GM21360 (cell line): ENCODE results near the gene VPS37B.

Source experiments
- ATAC-seq: cut with Tn5 transposase; IDR thresholded peaks from one replicate; pipeline ENCODE4 v1.9.1; 2021; ENCODE audit warnings: mild to moderate bottlenecking, moderate library complexity; ENCODE audit not compliant: unreplicated experiment

Gene VPS37B

DNA sequence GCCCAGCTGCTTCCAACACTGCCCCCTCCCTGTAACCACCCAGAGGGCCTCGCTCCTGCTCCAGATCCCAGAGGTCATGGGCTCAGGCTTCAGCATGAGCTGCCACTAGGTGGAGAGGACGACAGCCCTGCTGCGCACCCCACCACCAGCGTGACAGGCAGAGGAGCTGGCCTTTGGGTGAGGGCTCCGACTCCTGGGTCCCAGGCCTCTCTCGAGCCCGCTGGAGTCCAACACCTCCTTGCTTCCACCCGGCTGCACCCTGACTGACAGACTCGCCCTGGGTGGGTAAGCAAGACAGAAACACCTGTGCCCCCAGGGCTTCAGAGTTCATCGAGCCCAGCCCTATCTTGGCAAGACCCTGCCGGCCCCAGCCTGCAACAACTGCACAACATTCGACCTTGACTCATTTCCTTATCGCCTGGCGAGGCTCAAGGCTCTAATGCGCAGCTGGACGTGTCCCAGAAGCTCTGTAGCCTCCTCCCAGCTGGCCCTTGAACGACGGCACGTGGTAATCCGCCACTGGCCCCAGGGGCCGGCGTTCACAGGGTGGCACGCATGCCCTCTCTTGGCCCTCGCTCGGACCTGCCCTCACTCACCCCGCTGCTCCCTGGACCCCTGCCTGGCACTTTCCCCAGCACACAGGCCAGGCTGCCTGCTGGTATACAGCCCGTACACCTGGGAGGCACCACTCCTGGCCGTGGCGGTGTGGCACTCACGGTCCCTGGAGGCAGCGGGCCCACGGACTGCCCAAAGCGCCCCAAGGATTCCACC is 28.0 kb downstream of the VPS37B start:
- ATAC-seq: no peak

DNA sequence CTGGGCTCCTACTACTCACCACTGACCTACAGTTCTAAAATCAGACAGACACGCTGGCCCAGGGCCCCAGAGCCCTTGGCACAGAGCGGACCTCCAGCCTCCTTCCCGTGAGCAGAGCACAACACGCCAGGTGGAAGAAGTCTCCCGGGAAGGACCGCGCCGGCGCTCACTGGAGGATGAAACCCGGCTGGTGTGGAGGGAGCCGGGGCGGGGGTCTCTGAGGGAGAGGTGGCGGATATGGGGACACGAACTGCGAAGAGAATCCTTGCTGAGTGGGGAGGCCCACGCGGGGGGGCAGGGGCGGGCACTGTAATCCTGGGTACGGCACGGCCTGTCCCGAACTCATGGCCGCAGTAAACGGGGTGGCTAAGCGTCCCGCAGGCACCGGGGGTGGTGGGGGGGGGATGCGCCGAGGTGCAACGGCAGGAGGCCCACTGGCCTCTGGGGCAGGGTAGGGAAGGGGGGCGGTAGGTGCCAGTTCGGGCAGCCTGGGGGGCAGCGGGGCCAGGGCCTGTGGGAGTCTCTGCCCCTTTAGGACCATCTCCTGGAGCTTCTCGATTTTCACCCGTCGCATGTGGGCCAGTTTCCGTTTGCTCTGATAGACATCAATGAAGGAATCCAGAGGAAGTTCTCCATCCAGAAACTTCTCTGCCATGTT is 28.8 kb downstream of the VPS37B start:
- no peak for ATAC-seq

DNA sequence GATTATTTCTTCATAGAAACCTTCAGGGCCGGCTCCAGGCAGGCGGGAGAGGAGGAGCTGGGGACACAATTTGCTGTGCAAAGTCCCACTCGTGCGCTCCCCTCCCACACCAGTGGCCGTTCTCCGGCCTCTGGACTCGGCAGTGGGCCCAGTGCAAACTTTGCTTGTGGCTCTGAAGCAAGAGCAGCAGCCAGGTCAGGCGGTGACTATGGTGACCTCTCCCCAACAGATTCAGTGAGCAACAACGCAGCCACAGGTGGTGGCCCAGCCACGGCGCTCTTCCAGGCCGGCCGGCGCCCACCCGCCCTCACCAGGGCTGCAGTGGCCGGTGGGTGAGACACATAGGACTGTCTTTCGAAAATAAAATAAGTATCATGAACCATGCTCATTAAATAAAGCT is 29.5 kb downstream of the VPS37B start:
- ATAC-seq: no peak

DNA sequence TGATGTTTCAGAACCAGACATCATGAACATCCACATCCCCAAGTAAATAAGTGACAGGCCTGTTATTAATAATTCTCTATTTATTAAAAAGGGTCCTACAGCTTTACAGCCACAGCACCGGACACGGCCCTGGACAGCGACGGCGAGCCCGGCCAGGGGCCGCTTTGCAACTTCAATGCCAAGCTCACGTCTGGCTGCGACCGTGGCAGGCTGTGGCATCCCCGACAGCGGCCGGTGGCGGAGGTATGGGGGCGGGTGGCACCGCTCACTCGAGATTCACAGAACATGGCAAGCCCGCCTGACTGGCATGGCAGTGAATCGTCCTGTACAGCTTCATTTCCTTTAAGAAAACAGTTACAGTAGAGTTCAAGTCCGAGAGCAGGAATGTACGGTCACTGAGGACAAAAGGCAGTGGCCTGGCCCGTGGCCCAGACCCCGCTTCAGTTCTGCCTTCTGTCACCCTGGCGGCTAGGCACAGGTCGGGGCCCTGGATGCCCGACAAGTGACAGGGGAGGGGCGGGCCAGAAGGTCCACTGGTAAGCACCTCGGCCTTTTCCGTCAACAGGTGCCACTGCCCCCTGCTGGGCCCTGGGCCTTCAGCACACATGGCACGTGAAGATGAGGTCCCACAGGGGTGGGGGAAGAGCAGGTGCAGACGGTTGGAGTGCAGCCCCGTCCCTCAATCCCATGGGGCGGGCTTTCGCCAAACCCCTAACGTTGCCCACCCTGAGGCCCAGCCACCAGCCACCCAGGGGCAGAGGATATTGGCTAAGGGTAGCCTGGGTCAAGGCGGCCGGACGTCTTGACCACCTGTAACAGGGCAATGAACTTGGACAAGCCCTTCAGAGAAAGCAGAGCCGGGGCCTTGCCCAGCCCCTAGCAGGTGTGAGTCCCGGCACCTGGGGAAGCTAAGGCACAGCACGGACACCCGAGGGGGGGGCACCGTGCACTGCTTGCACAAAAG is 30.4 kb downstream of the VPS37B start:
- ATAC-seq: no peak

DNA sequence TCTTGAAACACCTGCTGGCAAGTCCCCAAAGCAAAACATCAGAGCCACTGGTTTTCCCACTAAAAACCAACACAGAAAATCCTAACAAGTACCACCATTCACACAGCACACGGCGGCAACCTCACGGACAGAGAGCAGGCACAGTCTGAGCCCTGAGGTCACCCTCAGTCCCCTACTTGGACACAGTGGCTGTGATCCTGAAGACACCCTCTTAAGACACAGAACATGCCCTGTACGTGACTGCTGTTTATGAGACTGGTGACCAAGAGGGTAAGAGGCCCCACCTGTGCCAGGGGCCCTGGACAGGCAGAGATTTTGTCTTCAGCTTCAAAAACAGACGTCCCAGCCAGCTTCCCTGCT is 31.1 kb downstream of the VPS37B start:
- no peak for ATAC-seq

DNA sequence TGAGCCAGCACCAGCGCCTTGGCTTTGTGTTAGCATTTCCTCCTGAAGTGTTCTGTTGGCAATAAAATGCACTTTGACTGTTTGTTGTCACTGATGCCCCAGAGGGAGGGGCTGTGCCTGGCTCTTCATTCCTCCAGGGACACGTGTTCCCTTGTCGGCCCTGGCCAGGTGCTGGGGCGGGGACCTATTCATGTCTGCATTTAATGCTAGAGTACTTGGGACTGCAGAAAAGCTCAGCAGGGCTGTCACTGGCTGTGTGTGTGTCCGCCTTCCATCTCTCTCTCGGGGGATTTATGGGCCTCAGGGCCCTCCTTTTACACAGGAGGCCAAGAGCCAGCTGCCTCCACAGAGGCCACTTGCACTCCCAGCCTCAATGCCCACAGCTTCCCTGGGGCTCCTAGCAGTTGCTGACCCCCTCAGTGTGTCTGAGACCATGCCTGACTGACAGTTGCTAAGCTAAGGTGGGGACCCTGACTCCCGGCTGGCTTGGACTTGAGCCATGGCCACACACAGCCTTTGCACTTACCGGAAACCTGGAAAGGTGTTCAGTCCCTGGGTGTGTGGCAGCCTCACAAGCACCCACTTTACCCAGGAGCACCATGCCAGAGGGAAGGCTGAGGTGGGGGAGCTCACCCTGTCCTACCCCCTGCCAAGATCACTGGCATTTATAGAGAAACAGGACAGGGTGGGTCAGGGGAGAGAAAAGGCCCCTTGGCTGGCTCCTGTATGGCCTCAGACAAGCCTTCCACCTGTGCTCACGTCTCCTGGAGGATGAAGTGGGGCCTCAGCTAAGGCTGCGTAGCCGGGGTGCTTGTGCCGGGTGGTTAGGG is 32.8 kb downstream of the VPS37B start:
- no peak for ATAC-seq

DNA sequence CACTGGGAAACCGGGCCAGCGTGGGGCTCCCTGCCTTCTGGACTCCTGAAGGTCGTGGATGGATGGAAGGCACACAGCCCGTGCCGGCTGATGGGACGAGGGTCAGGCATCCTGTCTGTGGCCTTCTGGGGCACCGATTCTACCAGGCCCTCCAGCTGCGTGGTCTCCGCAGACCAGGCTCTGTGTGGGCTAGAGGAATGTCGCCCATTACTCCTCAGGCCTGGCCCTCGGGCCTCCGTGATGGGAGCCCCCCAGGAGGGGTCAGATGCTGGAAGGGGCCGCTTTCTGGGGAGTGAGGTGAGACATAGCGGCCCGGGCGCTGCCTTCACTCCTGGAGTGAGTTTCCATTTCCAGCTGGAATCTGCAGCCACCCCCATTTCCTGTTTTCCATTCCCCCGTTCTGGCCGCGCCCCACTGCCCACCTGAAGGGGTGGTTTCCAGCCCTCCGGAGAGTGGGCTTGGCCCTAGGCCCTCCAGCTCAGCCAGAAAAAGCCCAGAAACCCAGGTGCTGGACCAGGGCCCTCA is 33.8 kb downstream of the VPS37B start:
- no peak for ATAC-seq

DNA sequence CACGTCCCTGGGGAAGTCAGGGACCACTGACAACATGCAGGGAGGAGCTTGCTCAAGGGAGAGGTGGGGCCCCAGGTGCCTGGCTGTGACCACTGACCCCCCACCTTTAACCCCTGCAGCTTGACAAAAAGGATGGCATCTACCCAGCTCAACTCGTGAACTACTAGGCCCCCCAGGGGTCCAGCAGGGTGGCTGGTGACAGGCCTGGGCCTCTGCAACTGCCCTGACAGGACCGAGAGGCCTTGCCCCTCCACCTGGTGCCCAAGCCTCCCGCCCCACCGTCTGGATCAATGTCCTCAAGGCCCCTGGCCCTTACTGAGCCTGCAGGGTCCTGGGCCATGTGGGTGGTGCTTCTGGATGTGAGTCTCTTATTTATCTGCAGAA is 34.3 kb downstream of the VPS37B start:
- ATAC-seq: no peak

DNA sequence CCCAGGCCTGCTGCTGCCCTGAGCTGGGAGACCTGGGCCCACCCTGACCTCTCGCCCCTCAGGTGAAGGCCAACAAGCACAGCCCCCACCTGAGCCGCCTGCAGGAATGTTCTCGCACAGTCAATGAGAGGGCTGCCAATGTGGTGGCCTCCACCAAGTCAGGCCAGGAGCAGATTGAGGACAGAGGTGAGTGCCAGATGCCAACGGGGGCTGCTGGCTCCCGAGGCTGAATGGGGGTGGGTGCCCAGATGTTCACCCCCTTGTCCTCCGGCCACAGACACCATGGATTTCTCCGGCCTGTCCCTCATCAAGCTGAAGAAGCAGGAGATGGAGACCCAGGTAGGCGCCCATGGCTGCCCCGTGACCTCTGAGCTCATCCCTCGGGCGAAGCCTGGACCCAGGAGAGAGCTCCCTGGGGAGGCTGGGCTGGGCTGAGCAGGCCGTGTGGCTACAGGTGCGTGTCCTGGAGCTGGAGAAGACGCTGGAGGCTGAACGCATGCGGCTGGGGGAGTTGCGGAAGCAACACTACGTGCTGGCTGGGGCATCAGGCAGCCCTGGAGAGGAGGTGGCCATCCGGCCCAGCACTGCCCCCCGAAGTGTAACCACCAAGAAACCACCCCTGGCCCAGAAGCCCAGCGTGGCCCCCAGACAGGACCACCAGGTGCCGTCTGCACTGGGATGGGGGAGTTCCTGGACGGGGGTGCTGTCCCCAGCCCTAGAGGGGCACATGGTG is 34.9 kb downstream of the VPS37B start:
- no peak for ATAC-seq

DNA sequence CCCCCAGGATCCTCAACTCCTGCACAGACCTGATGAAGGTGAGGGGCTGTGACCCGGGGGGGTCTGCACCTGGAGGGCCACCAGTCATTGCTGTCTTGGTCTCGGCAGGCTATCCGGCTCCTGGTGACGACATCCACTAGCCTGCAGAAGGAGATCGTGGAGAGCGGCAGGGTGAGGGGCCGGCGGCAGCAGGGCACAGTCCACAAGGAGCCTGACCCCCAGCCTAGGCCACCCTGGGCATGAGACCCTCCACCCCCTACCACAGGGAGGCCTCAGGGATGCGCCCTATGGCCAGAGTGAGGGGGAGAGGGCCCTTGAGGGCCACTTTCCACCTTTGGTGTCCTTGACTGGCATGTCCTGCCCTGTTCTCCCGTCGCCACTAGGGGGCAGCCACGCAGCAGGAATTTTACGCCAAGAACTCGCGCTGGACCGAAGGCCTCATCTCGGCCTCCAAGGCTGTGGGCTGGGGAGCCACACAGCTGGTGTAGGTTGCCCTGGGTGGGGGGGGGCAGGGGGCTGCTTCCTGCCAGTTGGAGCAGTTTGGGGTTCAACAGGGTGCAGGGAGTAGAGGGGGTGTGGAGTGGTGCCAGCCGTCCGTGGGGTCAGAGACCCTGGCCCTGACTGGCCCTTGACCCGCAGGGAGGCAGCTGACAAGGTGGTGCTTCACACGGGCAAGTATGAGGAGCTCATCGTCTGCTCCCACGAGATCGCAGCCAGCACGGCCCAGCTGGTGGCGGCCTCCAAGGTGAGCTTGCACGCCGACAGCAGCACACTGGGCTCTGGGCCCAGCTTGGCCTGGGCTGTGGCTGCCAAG is 35.7 kb downstream of the VPS37B start:
- no peak for ATAC-seq

DNA sequence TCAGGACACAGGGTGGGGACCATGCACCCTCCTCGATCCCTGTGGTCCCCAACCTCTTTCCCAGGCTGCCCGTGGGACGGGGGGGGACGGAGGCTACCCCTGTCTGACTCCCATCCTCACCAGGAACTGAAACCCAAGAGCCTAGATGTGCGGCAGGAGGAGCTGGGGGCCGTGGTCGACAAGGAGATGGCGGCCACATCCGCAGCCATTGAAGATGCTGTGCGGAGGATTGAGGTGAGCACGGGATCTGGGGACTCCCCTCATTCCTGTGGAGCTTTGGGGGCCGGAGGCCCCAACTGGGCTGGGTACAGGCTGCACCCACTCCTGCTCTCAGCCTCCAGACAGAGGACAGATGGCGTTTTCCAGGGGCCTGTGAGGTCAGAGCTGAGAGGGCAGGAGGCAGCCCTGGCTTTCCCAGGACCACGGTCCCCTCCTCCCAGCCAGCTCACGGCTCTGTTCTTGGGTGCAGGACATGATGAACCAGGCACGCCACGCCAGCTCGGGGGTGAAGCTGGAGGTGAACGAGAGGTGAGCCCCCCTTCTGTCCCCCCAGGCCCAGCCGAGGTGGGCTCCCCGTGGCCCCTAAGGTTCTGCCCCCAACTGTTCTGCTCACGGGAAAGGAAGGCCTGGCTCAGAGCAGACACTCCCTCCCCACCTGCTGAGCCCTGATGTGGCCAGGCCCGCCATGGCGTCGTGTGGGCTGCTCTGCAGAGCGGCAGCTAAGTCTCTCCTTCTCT is 36.5 kb downstream of the VPS37B start:
- ATAC-seq: no peak

DNA sequence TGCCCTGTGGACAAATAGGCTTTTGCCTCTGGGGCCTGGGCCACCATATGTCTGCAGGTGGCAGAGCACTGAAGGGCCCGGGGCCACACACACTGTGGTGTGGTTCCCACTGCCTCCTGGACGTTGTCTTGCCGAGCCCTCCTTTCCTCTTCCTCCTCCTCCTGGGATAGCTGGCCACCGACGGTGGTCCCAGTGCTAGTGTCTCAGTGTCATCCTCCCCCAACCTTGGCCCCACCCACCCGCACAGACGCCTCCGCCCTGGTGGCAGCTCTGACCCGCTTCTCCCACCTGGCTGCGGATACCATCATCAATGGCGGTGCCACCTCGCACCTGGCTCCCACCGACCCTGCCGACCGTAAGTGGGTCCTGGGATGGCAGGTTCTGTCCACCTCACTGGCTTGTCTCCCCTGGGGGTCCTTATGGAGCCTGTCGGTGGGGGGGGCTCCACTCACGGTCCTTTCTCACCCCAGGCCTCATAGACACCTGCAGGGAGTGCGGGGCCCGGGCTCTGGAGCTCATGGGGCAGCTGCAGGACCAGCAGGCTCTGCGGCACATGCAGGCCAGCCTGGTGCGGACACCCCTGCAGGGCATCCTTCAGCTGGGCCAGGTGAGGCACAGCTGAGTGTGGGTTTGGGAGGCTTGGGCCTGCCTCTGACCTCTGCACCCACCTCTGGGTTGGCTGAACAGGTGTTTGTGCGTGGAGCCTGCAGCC is 37.2 kb downstream of the VPS37B start:
- ATAC-seq: no peak

DNA sequence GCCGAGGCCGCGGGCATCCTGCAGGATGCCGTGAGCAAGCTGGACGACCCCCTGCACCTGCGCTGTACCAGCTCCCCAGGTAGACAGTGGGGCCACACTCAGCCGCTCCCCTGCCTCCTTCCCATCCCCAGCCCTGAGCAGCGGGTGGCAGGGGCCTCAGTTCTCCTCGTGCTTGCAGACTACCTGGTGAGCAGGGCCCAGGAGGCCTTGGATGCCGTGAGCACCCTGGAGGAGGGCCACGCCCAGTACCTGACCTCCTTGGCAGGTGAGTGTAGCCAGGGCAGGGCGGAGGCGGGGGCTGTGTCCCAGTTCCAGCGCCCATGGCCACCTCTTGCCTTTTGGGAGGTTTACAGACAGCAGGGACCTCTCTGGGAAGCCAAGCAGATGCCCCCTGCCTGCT is 37.8 kb downstream of the VPS37B start:
- no peak for ATAC-seq

DNA sequence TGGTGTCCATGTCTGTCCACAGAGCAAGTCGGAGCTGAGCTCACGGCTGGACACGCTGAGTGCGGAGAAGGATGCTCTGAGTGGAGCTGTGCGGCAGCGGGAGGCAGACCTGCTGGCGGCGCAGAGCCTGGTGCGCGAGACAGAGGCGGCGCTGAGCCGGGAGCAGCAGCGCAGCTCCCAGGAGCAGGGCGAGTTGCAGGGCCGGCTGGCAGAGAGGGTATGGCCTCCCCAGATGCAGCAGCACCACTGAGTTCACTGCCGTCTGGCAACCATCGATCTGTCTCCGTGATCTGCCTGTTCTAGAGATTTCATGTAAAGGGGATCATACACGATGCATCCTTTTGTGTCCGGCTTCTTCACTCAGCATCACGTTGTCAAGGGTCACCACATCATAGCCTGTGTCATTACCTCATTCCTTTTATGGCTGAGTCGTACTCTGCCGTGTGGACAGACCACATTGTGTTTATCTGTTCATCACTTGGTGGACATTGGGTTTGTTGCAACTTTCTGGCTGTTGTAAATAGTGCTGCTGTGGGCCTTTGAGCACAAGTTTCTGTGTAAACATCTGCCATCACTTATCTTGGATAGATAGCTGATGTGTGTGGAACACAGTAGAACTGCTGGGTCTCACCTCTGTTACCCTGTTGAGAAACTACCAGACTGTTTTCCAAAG is 38.8 kb downstream of the VPS37B start:
- ATAC-seq: no peak

DNA sequence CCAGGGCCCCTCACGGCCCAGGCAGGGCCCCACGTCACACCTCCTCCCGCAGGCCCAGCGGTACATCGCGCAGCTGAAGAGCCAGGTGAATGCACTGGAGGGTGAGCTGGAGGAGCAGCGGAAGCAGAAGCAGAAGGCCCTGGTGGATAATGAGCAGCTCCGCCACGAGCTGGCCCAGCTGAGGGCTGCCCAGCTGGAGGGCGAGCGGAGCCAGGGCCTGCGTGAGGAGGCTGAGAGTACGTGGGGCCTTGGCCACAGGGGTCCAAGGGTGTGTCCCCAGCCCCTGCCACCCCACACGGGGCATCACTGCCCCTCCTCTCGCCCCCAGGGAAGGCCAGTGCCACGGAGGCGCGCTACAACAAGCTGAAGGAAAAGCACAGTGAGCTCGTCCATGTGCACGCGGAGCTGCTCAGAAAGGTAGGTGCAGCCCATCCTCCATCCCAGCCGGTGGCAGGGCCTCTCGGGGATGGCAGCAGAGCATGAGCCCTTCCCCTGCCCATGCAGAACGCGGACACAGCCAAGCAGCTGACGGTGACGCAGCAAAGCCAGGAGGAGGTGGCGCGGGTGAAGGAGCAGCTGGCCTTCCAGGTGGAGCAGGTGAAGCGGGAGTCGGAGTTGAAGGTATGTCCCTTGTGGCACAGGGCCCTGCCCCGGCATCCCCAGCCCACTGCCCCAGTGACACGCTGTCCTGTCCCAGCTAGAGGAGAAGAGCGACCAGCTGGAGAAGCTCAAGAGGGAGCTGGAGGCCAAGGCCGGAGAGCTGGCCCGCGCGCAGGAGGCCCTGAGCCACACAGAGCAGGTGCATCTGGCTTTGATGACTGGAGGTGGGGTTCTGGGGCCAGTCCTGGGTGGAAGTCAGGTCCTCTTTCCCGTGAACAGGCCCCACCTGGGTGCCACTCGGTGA is 39.7 kb downstream of the VPS37B start:
- no peak for ATAC-seq
